Sigmoid colon (tissue), 7 donors: ENCODE data around the gene SIK3. TPM values are rescaled to one million over a fixed set of nuclear protein-coding genes. Genes with fewer than 3 reads are reported as not detected.

Experiments
- DNase-seq: peaks from one replicate; pipeline ENCODE4 v3.0.0-alpha.2; 2019
- H3K27ac ChIP-seq, 4 donors: fragments of 200-600 bp; sonication (generic); one replicate each; pipeline ENCODE4 v1.5.1; 2016 to 2019; ENCODE audit warnings: mild to moderate bottlenecking in 1 of 4
- H3K27me3 ChIP-seq, 3 donors: fragments of 200-600 bp; sonication (generic); one replicate each; pipeline ENCODE4 v1.5.1; 2019; ENCODE audit warnings: mild to moderate bottlenecking in 1 of 3
- H3K36me3 ChIP-seq, 4 donors: fragments of 200-600 bp; sonication (generic); one replicate each; pipeline ENCODE4 v1.5.1; 2016 to 2019
- H3K4me1 ChIP-seq, 4 donors: fragments of 200-600 bp; sonication (generic); one replicate each; pipeline ENCODE4 v1.5.1; 2017 to 2019
- H3K4me3 ChIP-seq, 4 donors: fragments of 200-600 bp; sonication (generic); one replicate each; pipeline ENCODE4 v1.5.1; 2017 to 2019; ENCODE audit warnings: mild to moderate bottlenecking in 2 of 4, moderate library complexity in 1 of 4
- H3K9me3 ChIP-seq, 4 donors: fragments of 200-600 bp in 3 of 4; sonication (generic) in 3 of 4; one replicate each; pipeline versions ENCODE4 v1.5.1 to v1.6.1; 2013 to 2019
- CTCF ChIP-seq, 4 experiments: fragments of 450-650 bp in 3 of 4; fragments of 200-600 bp in 1 of 4; IDR thresholded peaks; one replicate each; pipeline ENCODE4 v1.5.1; 2016 to 2019; ENCODE audit warnings: antibody characterized with exemption in 4 of 4, mild to moderate bottlenecking in 3 of 4, moderate library complexity in 2 of 4
- EP300 ChIP-seq, 4 donors: sonication (generic); formaldehyde crosslinking; IDR thresholded peaks; one replicate each; pipeline ENCODE4 v1.6.1; 2017; ENCODE audit warnings: antibody characterized with exemption in 4 of 4
- POLR2A ChIP-seq, 2 donors: fragments of 450-650 bp; IDR thresholded peaks; one replicate each; pipeline ENCODE4 v1.6.1; 2016; ENCODE audit warnings: antibody characterized with exemption in 2 of 2, mild to moderate bottlenecking in 2 of 2, moderate library complexity in 2 of 2
- POLR2AphosphoS5 ChIP-seq, 4 donors: sonication (generic); formaldehyde crosslinking; IDR thresholded peaks; one replicate each; pipeline ENCODE4 v1.6.1; 2017; ENCODE audit warnings: antibody characterized with exemption in 4 of 4
- WGBS, 2 donors: extraction: QIAGEN DNeasy Blood & Tissue Kit; methylation state at CpG; one replicate each; pipeline ENCODE4 v1.1.7; 2013; 5-methylcytosine and 5-hydroxymethylcytosine counted together
- intact Hi-C: fragments of 100-400 bp; cut with DNase I; formaldehyde crosslinking; loops from one replicate; pipeline ENCODE4 v1.15.1; 2023
- polyA plus RNA-seq, 3 donors: library from polyadenylated mRNA; stranded (reverse); fragments of 200-250 nt; gene quantifications; one replicate each; pipeline ENCODE4 v1.2.3, GENCODE V29; 2013
- total RNA-seq, 4 donors: library from RNA; depleted of rRNA; stranded (reverse); fragments of >200 nt; gene quantifications; one replicate each; pipeline ENCODE4 v1.1.0, GENCODE V29; 2016
- donor health status: healthy with polysubstance abuse.
- donor health status: Bipolar disorder and iron deficiency.
- donor health status: healthy.

SIK3 gene
- total and polyA plus RNA-seq, 7 donors: 5.5 to 53.2 (median 35.3) TPM

DNA sequence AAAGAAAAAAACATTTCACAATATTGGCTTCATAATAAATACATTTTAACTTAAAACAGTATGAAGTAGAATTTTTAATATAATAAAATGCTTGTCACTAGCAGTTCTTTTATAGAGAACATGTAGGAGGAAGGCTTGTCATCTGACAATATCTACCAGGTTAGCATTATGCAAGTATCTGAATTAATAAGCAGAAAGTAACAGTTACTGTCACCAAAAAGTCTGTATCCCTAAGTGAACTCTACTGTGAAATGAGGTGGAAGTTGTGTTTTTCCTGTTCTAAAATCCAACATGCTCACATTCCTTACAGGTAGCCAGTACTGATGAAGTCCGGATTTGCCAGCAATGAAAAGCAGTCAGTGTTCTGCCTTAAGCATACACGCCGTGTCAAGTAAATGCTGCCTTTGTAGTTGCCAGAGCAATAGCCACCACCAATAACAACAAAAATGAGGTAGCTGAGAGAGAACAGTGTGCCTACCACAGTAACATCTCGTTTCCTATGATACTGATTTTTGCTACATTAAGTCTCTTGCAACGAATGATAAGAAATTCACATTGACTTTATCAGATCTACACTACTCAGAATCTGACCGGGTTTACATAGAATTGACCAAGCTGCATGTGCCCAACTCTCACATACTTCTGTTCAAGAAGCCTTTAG lies 95.5 kb downstream of the SIK3 start:
- Histone ChIP-seq H3K9me3 (no peaks in the 10 kb centered on the region), H3K4me3 (no peak overlapping the region), H3K4me1 (peaks cover 0 to 35% (median 13%) of the 10 kb centered on the region in 4 donors), H3K36me3 (no peaks in the 10 kb centered on the region), H3K27me3 (no peaks in the 10 kb centered on the region), H3K27ac (no peak overlapping the region)
- 20 to 53% methylated on average over 6 of the region's 6 CpGs for WGBS, 2 donors
- intact Hi-C loops: no loop called here
- DNase-seq: no peak
- TF ChIP-seq EP300 (IDR thresholded peaks at IDR 0.05) (no peak), POLR2AphosphoS5 (IDR thresholded peaks at IDR 0.05) (no peak), POLR2A (IDR thresholded peaks at IDR 0.05) (no peak), CTCF (IDR thresholded peaks at IDR 0.05) (no peak)

DNA sequence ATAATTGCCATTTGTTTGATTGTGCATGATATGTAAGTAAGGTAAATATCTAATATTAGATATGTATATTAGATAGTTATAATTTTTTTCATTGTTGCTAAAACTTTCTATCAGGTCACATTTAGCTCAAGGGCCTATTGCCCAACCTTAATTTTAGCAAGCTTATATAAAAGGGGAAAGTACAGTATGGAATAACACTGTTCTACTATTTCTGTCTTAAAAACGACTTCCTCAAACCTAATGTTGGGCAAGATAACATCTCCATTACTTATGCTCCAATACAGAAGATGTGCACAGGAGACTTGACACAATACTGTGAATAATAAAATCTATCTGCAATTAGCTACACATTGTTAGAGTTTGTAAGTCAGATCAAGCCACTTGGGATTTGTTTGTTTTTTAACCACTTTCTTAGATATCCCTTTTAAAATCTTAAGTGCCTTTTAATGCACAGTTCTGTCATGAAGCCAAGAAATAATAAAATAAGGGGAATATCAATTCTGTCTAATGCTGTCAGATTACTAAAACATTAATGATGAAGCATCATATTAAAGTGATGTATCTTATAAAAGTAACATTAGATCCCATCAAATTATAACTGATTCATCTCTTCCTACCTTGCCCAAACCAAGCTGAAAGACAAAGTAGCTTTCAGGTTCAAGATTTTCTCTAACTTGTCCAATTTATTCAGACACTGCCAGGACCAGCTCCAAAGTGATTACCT lies 98.1 kb downstream of the SIK3 start:
- H3K27ac ChIP-seq: no peak overlapping the region
- no peak for DNase-seq
- 29 to 50% methylated on average over 1 of the region's 1 CpG for WGBS, 2 donors
- H3K9me3 ChIP-seq: no peaks in the 10 kb centered on the region
- intact Hi-C loops: no loop called here
- TF ChIP-seq POLR2AphosphoS5 (IDR thresholded peaks at IDR 0.05) (no peak), EP300 (IDR thresholded peaks at IDR 0.05) (no peak), CTCF (IDR thresholded peaks at IDR 0.05) (no peak), POLR2A (IDR thresholded peaks at IDR 0.05) (no peak)
- H3K27me3 ChIP-seq: no peaks in the 10 kb centered on the region
- H3K4me3 ChIP-seq: no peak overlapping the region
- no peaks in the 10 kb centered on the region for H3K36me3 ChIP-seq
- peaks cover 0 to 27% (median 13%) of the 10 kb centered on the region in 4 donors for H3K4me1 ChIP-seq

- Histone ChIP-seq H3K27ac (no peak overlapping the region), H3K27me3 (no peaks in the 10 kb centered on the region), H3K4me1 (peaks cover 0 to 27% (median 18%) of the 10 kb centered on the region in 4 donors), H3K9me3 (no peaks in the 10 kb centered on the region), H3K4me3 (no peak overlapping the region), H3K36me3 (no peaks in the 10 kb centered on the region)
- WGBS, 2 donors: 97% methylated on average over 2 of the region's 2 CpGs
- no peak for DNase-seq
- TF ChIP-seq POLR2A (IDR thresholded peaks at IDR 0.05) (no peak), POLR2AphosphoS5 (IDR thresholded peaks at IDR 0.05) (no peak), EP300 (IDR thresholded peaks at IDR 0.05) (no peak), CTCF (IDR thresholded peaks at IDR 0.05) (no peak)
- intact Hi-C loops: no loop called here
Observed at GRCh38 chr11:116997071-116997470, 101.2 kb downstream of the SIK3 start.

DNA sequence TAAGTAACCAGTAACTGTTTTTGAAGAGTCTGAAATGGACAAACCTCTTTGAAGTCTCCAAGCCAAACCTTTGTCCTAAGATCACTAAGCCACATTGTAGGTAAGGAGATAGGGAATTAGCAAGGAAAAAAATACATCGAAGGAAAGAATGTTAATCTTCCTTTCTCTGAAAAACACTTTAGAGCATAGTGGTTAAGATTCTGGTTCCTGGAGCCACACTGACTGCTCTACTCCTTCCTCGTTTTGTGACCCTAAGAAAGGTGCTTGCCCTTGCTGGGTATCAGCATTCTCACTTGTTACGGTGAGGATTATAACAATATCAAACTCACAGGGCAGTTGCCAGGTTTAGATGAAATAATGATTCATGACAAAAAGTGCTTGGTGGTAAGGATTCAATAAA lies 104.0 kb downstream of the SIK3 start:
- intact Hi-C loops: no loop called here
- TF ChIP-seq POLR2A (IDR thresholded peaks at IDR 0.05): no peak
- TF ChIP-seq CTCF (IDR thresholded peaks at IDR 0.05): no peak
- TF ChIP-seq EP300 (IDR thresholded peaks at IDR 0.05): no peak
- TF ChIP-seq POLR2AphosphoS5 (IDR thresholded peaks at IDR 0.05): no peak
- Histone ChIP-seq H3K4me3 (no peak overlapping the region), H3K9me3 (no peaks in the 10 kb centered on the region), H3K4me1 (peaks cover 0 to 39% (median 30%) of the 10 kb centered on the region in 4 donors), H3K27ac (peak overlapping the region in 2 of 4 donors; percentile 12 to 21), H3K36me3 (no peaks in the 10 kb centered on the region), H3K27me3 (no peaks in the 10 kb centered on the region)
- no peak for DNase-seq
- WGBS, 2 donors: 66 to 73% methylated on average over 3 of the region's 3 CpGs
